Activated CD4-positive, alpha-beta memory T cell treated with anti-CD3 and anti-CD28 coated beads for 36 hours (primary cell): Measurements from ENCODE around the gene DGKA. TPM values are rescaled to one million over a fixed set of nuclear protein-coding genes. Genes with fewer than 3 reads are reported as not detected.
"Not testable (repeated sequence)": the region's sequence is repeated elsewhere in the genome, so short reads cannot be mapped to it uniquely, and the experiment has no call there.

Experiments used
- CTCF ChIA-PET: fragments of 350-600 bp; sonication (Branson Sonifier 250); formaldehyde crosslinking; loops from one replicate; lab custom pipeline; 2021; ENCODE audit warnings: antibody characterized with exemption, inconsistent platforms; lab: Charles Lee
- POLR2A ChIA-PET: fragments of 350-600 bp; sonication (Branson Sonifier 250); formaldehyde crosslinking; loops from one replicate; lab custom pipeline; 2021; ENCODE audit warnings: antibody characterized with exemption; lab: Charles Lee
- DNase-seq: peaks from one replicate; pipeline ENCODE4 v3.0.0-alpha.2; 2020
- H3K27ac Mint-ChIP-seq: one replicate; pipeline ENCODE4 v1.8.0; 2021; ENCODE audit warnings: mixed read lengths
- H3K27me3 Mint-ChIP-seq: one replicate; pipeline ENCODE4 v1.8.0; 2021; ENCODE audit warnings: mixed read lengths
- H3K36me3 Mint-ChIP-seq: one replicate; pipeline ENCODE4 v1.8.0; 2021; ENCODE audit warnings: mixed read lengths
- H3K4me1 Mint-ChIP-seq: one replicate; pipeline ENCODE4 v1.8.0; 2021; ENCODE audit warnings: low read depth, mixed read lengths
- H3K4me3 Mint-ChIP-seq: one replicate; pipeline ENCODE4 v1.8.0; 2021; ENCODE audit warnings: mild to moderate bottlenecking, mixed read lengths
- H3K9me3 Mint-ChIP-seq: one replicate; pipeline ENCODE4 v1.8.0; 2021; ENCODE audit warnings: mixed read lengths
- intact Hi-C: fragments of 100-400 bp; cut with micrococcal nuclease; formaldehyde crosslinking; loops from one replicate; pipeline ENCODE4 v1.15.1; 2023
- total RNA-seq, 2 experiments: library from RNA; stranded (reverse); gene quantifications; one replicate each; pipeline ENCODE4 v1.2.3, GENCODE V29; 2021

DGKA gene
- total RNA-seq, 2 experiments from 2014 or later = 348 to 383 TPM

- DNase-seq, H3K27me3 Mint-ChIP-seq, H3K9me3 Mint-ChIP-seq, intact Hi-C loops, H3K27ac Mint-ChIP-seq, H3K4me3 Mint-ChIP-seq: not testable (repeated sequence)
- ChIA-PET CTCF (interaction anchor here (1.8 kb wide), 1 partner anchor 21 kb away, joined by 7 read pairs; no protein-coding TSS in a partner anchor), POLR2A (interaction anchor here (0.7 kb wide), 1 partner anchor 103 kb away, joined by 3 read pairs; no protein-coding TSS in a partner anchor)
- peaks cover 45% of the 10 kb centered on the region for H3K4me1 Mint-ChIP-seq
- H3K36me3 Mint-ChIP-seq = peaks cover 18% of the 10 kb centered on the region
Measured at GRCh38 chr12:55919032-55919431, 11.9 kb upstream of the DGKA start.

DNA sequence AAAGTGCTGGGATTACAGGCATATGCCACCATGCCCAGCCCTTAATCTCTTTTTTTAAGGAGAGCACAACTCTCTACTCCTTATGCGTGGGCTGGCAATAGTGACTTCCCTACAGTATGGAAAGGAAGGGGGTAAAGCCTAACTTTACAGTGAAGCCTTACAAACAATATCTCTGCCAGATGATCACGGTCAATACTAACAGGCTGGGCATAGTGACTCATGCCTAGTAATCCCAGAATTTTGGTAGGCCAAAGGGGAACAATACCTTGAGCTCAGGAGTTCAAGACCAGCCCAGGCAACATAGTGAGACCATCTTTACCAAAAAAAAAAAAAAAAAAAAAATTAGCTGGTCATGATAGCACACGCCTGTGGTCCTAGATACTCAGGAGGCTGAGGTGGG is 8.8 kb upstream of the DGKA start:
- Mint-ChIP-seq H3K4me1 (peaks cover 39% of the 10 kb centered on the region), H3K27ac (no peak overlapping the region), H3K9me3 (no peaks in the 10 kb centered on the region), H3K27me3 (no peaks in the 10 kb centered on the region), H3K4me3 (no peak overlapping the region), H3K36me3 (peaks cover 21% of the 10 kb centered on the region)
- POLR2A ChIA-PET = no interaction called here
- CTCF ChIA-PET = no interaction called here
- no peak for DNase-seq
- intact Hi-C loops = no loop called here

DNA sequence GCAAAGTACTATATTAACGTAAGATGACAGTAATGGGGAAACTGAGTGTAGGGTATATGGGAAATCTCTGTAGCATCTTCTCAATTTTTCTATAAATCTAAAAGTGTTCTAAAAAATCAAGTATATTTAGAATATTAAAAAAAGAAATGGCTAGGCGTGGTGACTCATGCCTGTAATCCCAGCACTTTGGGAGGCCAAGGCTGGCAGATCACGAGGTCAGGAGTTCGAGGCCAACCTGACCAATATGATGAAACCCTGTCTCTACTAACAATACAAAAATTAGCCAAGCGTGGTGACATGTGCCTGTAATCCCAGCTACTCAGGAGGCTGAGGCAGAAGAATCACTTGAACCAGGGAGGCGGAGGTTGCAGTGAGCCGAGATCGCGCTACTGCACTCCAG is 7.3 kb upstream of the DGKA start:
- intact Hi-C loops, POLR2A ChIA-PET, H3K27me3 Mint-ChIP-seq, H3K9me3 Mint-ChIP-seq, H3K4me3 Mint-ChIP-seq: not testable (repeated sequence)
- Mint-ChIP-seq H3K36me3 (peaks cover 27% of the 10 kb centered on the region), H3K4me1 (peaks cover 36% of the 10 kb centered on the region), H3K27ac (peak overlapping the region; percentile 70)
- peak; percentile 20 for DNase-seq
- CTCF ChIA-PET = interaction anchor here (9.8 kb wide), 1 partner anchor 16 kb away, joined by 87 read pairs; no protein-coding TSS in a partner anchor

DNA sequence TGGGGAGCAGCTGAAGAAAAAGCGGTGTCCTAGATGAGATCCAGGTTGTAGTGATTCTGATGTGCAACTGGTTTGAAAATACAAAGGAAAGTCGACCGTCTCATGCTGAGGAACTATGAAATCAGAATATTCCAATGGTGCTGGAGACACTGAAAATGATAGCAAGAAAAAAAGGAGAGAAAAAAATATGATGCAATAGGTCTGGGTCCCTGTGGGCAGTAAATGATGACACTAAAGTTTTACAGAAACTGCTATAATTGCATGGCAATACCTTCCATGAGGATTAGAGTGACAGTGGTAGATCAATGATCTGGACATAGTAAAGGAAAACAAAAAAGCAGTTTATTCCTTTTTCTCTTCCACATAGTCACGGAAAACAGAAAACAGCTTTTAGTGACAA is 5.6 kb upstream of the DGKA start:
- peaks cover 27% of the 10 kb centered on the region for H3K36me3 Mint-ChIP-seq
- DNase-seq = no peak
- peak overlapping the region; percentile 98 for H3K27ac Mint-ChIP-seq
- no peaks in the 10 kb centered on the region for H3K27me3 Mint-ChIP-seq
- peaks cover 49% of the 10 kb centered on the region for H3K4me1 Mint-ChIP-seq
- CTCF ChIA-PET = interaction anchor here (1.4 to 9.8 kb wide), 9 partner anchors 10 to 187 kb away, joined by 4 to 87 read pairs (median 17); partner anchors contain the start of genes DNAJC14, ORMDL2, PA2G4 and SARNP
- intact Hi-C loops = no loop called here
- no peaks in the 10 kb centered on the region for H3K9me3 Mint-ChIP-seq
- POLR2A ChIA-PET = interaction anchor here (0.8 to 4.3 kb wide), 9 partner anchors 8 to 195 kb away, joined by 3 to 27 read pairs (median 4); partner anchors contain the start of genes DNAJC14, ORMDL2 and SARNP
- H3K4me3 Mint-ChIP-seq = peak overlapping the region; percentile 96

GRCh38 chr12:55925870-55926737 is 4.9 kb upstream of the DGKA start:
- Mint-ChIP-seq H3K36me3 (peaks cover 27% of the 10 kb centered on the region), H3K9me3 (no peaks in the 10 kb centered on the region), H3K27me3 (no peaks in the 10 kb centered on the region), H3K4me3 (peak overlapping the region; percentile 96), H3K4me1 (peaks cover 50% of the 10 kb centered on the region), H3K27ac (peak overlapping the region; percentile 98)
- ChIA-PET CTCF (interaction anchor here (0.6 to 9.8 kb wide), 18 partner anchors 10 to 202 kb away, joined by 3 to 87 read pairs (median 4); partner anchors contain the start of genes DNAJC14, ESYT1, MMP19 and ORMDL2), POLR2A (interaction anchor here (0.6 to 4.3 kb wide), 10 partner anchors 10 to 763 kb away, joined by 3 to 27 read pairs (median 5); partner anchors contain the start of genes DNAJC14, ORMDL2 and SARNP)
- DNase-seq = peak; percentile 22
- intact Hi-C loops = no loop called here

- peaks cover 43% of the 10 kb centered on the region for H3K4me1 Mint-ChIP-seq
- H3K36me3 Mint-ChIP-seq = peaks cover 32% of the 10 kb centered on the region
- POLR2A ChIA-PET = interaction anchor here (0.9 to 4.3 kb wide), 10 partner anchors 9 to 197 kb away, joined by 3 to 27 read pairs (median 7); partner anchors contain the start of genes CD63, DNAJC14, ORMDL2 and RAB5B
- peak overlapping the region; percentile 98 for H3K27ac Mint-ChIP-seq
- peak; percentile 96 for DNase-seq
- peak overlapping the region; percentile 96 for H3K4me3 Mint-ChIP-seq
- no peaks in the 10 kb centered on the region for H3K9me3 Mint-ChIP-seq
- CTCF ChIA-PET = interaction anchor here (0.6 to 9.8 kb wide), 16 partner anchors 9 to 201 kb away, joined by 3 to 87 read pairs (median 4); partner anchors contain the start of genes DNAJC14, ESYT1, MMP19 and ORMDL2
- intact Hi-C loops = loop anchor here (1.0 kb wide), 1 partner anchor 98 kb away; the partner anchor contains the start of gene DNAJC14
- H3K27me3 Mint-ChIP-seq = no peaks in the 10 kb centered on the region
Measured at GRCh38 chr12:55926738-55927587, 4.0 kb upstream of the DGKA start.

DNA sequence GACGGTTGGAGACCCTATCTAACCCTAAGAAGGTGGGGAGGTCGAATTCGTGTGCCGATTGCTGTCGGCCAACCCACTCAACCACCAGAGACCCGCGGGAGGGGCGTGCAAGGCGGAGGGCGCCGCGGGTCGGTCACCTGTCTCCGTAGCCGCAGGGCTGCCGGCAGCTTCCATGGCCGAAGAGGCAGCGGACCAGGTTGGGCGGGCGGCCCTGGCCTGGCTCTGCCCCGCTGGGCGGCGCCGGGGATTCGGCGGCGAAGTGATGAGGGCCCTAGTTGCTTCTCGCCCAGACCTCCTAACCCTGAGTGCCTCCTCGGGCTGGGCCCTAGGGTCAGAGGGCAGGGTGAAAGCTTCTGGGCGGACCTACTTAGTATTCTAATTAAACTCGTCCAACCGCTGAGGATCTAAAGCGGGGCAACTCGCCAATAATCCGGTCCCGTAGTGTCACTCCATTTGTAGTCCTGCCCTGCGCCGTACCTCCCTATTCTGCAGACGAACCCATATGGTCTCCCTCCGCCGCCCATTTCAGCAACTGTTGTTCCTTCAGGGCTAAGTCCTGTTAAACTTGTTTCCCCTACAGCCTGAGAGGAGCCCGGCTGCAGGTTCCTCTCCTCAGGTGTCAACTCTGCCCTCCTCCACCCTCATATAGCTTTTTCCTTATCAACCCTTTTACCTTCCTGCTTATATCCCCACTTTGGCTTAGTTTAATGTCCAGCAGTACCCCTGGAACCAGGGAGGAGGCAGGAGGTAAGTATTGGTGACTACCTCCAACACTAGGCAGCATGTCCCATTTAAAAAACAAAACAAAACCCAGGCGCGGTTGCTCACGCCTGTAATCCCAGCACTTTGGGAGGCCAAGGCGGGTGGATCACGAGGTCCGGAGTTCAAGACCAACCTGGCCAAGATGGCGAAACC is 3.1 kb upstream of the DGKA start, which contains the start of gene PYM1:
TSS of gene PYM1 (minus strand) at position 307 of the 915 bp plus-strand sequence. CDS start at position 174, 133 bp downstream.
- Mint-ChIP-seq H3K9me3 (no peaks in the 10 kb centered on the region), H3K4me3 (peak within 1 kb of the TSS; percentile 96), H3K27ac (peak within 1 kb of the TSS; percentile 98), H3K27me3 (no peaks in the 10 kb centered on the region), H3K36me3 (peaks cover 35% of the 10 kb centered on the region), H3K4me1 (peaks cover 38% of the 10 kb centered on the region)
- ChIA-PET CTCF (interaction anchor here (1.7 to 9.8 kb wide), 5 partner anchors 12 to 189 kb away, joined by 3 to 87 read pairs (median 32); partner anchors contain the start of genes MMP19, ORMDL2 and SARNP), POLR2A (interaction anchor here (0.8 to 4.3 kb wide), 8 partner anchors 8 to 198 kb away, joined by 5 to 27 read pairs (median 9); partner anchors contain the start of genes CD63, DNAJC14, ORMDL2 and RAB5B)
- intact Hi-C loops = loop anchor here (1.0 kb wide), 1 partner anchor 99 kb away; the partner anchor contains the start of gene DNAJC14
- peak; percentile 87 for DNase-seq

- Mint-ChIP-seq H3K9me3 (no peaks in the 10 kb centered on the region), H3K27me3 (no peaks in the 10 kb centered on the region), H3K36me3 (peaks cover 45% of the 10 kb centered on the region), H3K4me1 (peaks cover 42% of the 10 kb centered on the region), H3K27ac (peak overlapping the region; percentile 98), H3K4me3 (peak overlapping the region; percentile 96)
- CTCF ChIA-PET = interaction anchor here (1.2 to 9.8 kb wide), 4 partner anchors 10 to 191 kb away, joined by 4 to 87 read pairs (median 20); partner anchors contain the start of genes ORMDL2 and SARNP
- DNase-seq = peak; percentile 94
- POLR2A ChIA-PET = interaction anchor here (1.2 to 3.7 kb wide), 4 partner anchors 10 to 200 kb away, joined by 7 to 20 read pairs (median 10); partner anchors contain the start of genes CD63, ORMDL2 and SARNP
- intact Hi-C loops = loop anchor here (1.0 kb wide), 1 partner anchor 112 kb away; the partner anchor contains the start of gene SARNP
Measured at GRCh38 chr12:55929306-55929791, 1.6 kb upstream of the DGKA start.

- ChIA-PET CTCF (interaction anchor here (1.1 to 10.8 kb wide), 6 partner anchors 8 to 192 kb away, joined by 3 to 130 read pairs (median 10); partner anchors contain the start of genes GDF11, ORMDL2 and SARNP), POLR2A (interaction anchor here (0.6 to 1.2 kb wide), 6 partner anchors 15 to 193 kb away, joined by 3 to 4 read pairs (median 3); partner anchors contain the start of genes ORMDL2 and SARNP)
- H3K36me3 Mint-ChIP-seq = peaks cover 57% of the 10 kb centered on the region
- no peaks in the 10 kb centered on the region for H3K27me3 Mint-ChIP-seq
- peak overlapping the region; percentile 98 for H3K27ac Mint-ChIP-seq
- intact Hi-C loops = loop anchor here (1.0 to 10.0 kb wide), 4 partner anchors 32 to 753 kb away; partner anchors contain the start of genes MYL6B, PA2G4 and PTGES3
- DNase-seq = no peak
- H3K4me3 Mint-ChIP-seq = peak overlapping the region; percentile 96
- H3K9me3 Mint-ChIP-seq = no peaks in the 10 kb centered on the region
- H3K4me1 Mint-ChIP-seq = peaks cover 49% of the 10 kb centered on the region
Measured at GRCh38 chr12:55931317-55931779, 386 bp downstream of the DGKA start.
